NCI-H128 (cell line): ENCODE measurements around the gene FAM20C.

ENCODE experiments used
- DNase-seq: peaks from one replicate; lab custom pipeline; 2025; ENCODE audit not compliant: unreplicated experiment; lab: John Stamatoyannopoulos, UW

FAM20C gene

GRCh38 chr7:266851-267840, 74.8 kb downstream of the FAM20C start:
- DNase-seq, result no peak

GRCh38 chr7:268991-269390, 76.6 kb downstream of the FAM20C start:
- no peak for DNase-seq

- no peak for DNase-seq
Measured at GRCh38 chr7:269721-270120, 77.3 kb downstream of the FAM20C start.

- no peak for DNase-seq
Measured at GRCh38 chr7:270351-270983, 78.1 kb downstream of the FAM20C start.

- DNase-seq, result no peak
Measured at GRCh38 chr7:271266-272107, 79.1 kb downstream of the FAM20C start.

GRCh38 chr7:272108-272615, 79.8 kb downstream of the FAM20C start:
- no peak for DNase-seq

GRCh38 chr7:272631-273030, 80.3 kb downstream of the FAM20C start:
- DNase-seq, result no peak

GRCh38 chr7:273327-273726, 81.0 kb downstream of the FAM20C start:
- DNase-seq, result no peak

- no peak for DNase-seq
Measured at GRCh38 chr7:274266-274665, 81.9 kb downstream of the FAM20C start.

GRCh38 chr7:276230-276835, 84.0 kb downstream of the FAM20C start:
- DNase-seq, result no peak

- DNase-seq, result no peak
Measured at GRCh38 chr7:277228-277627, 84.9 kb downstream of the FAM20C start.

GRCh38 chr7:278081-278480, 85.7 kb downstream of the FAM20C start:
- DNase-seq, result no peak

- no peak for DNase-seq
Measured at GRCh38 chr7:279821-280220, 87.5 kb downstream of the FAM20C start.

- no peak for DNase-seq
Measured at GRCh38 chr7:280461-280860, 88.1 kb downstream of the FAM20C start.

- no peak for DNase-seq
Measured at GRCh38 chr7:281637-282036, 89.3 kb downstream of the FAM20C start.

- no peak for DNase-seq
Measured at GRCh38 chr7:282621-283020, 90.2 kb downstream of the FAM20C start.

GRCh38 chr7:284762-285722, 92.7 kb downstream of the FAM20C start:
- DNase-seq, result no peak

GRCh38 chr7:285731-286130, 93.4 kb downstream of the FAM20C start:
- no peak for DNase-seq

- DNase-seq, result no peak
Measured at GRCh38 chr7:286266-286665, 93.9 kb downstream of the FAM20C start.

- no peak for DNase-seq
Measured at GRCh38 chr7:288671-289101, 96.3 kb downstream of the FAM20C start.
